Endothelial cell of umbilical vein (primary cell): ENCODE results near the gene RHOV. TPM values are rescaled to one million over a fixed set of nuclear protein-coding genes. Genes with fewer than 3 reads are reported as not detected.

Experiments
- BruUV-seq: library from RNA; stranded (reverse); fragments of 400-500 nt; replicated peaks from 2 replicates; lab custom pipeline; 2021; lab: Mats Ljungman, UMichigan
- CTCF ChIA-PET: fragments of 300-600, 350-600 bp; sonication (Branson Sonifier 250); formaldehyde crosslinking; loops from one replicate; lab custom pipeline; 2021; ENCODE audit warnings: antibody characterized with exemption, inconsistent platforms; lab: Charles Lee
- POLR2A ChIA-PET: fragments of 300-600, 350-600 bp; sonication (Branson Sonifier 250); formaldehyde crosslinking; loops from one replicate; lab custom pipeline; 2021; ENCODE audit warnings: antibody characterized with exemption, inconsistent platforms; lab: Charles Lee
- DNase-seq: peaks from one replicate; pipeline ENCODE4 v3.0.0-alpha.2; 2011; ENCODE audit warnings: low read depth, low spot score
- FAIRE-seq: peaks from 2 replicates; lab custom pipeline; 2011; peaks lifted over from hg19 to GRCh38; lab: Jason Lieb, UNC
- H2AFZ ChIP-seq: 2 replicates; pipeline ENCODE4 v1.6.0; 2012; ENCODE audit warnings: low read depth, low read length, control low read depth, inconsistent platforms
- H3K27ac ChIP-seq: 2 replicates; pipeline ENCODE4 v1.5.1; 2011; ENCODE audit warnings: low read depth, mild to moderate bottlenecking, control low read depth, low read length, moderate library complexity; ENCODE audit not compliant: insufficient read depth
- H3K27me3 ChIP-seq, 2 experiments: 2 replicates each; pipeline versions ENCODE4 v1.6.0 to v1.6.1; 2011; ENCODE audit warnings: low read length in 2 of 2, mixed read lengths in 1 of 2; ENCODE audit not compliant: control insufficient read depth in 2 of 2, insufficient read depth in 2 of 2
- H3K36me3 ChIP-seq, 2 experiments: 2 replicates in 1 of 2; 3 replicates in 1 of 2; pipeline ENCODE4 v1.5.1; 2011; ENCODE audit warnings: low read length in 2 of 2, mild to moderate bottlenecking in 1 of 2, moderate library complexity in 1 of 2; ENCODE audit not compliant: control insufficient read depth in 2 of 2, insufficient read depth in 2 of 2; ENCODE audit errors: extremely low read depth in 1 of 2
- H3K4me1 ChIP-seq: 3 replicates; pipeline ENCODE4 v1.5.1; 2011; ENCODE audit warnings: mild to moderate bottlenecking, low read length; ENCODE audit not compliant: control insufficient read depth, insufficient read depth; ENCODE audit errors: extremely low read depth
- H3K4me2 ChIP-seq: 2 replicates; pipeline ENCODE4 v1.6.1; 2011; ENCODE audit warnings: low read length, control low read depth, mixed read lengths; ENCODE audit not compliant: insufficient read depth
- H3K4me3 ChIP-seq, 3 experiments: fragments of 200-600 bp in 1 of 3; sonication (generic), shearing (Covaris generic) in 1 of 3; replicated peaks in 1 of 3; 2 replicates each; pipeline ENCODE4 v1.5.1; 2011 to 2016; ENCODE audit warnings: control low read depth in 3 of 3, low read length in 3 of 3, mild to moderate bottlenecking in 2 of 3, inconsistent platforms in 1 of 3, low read depth in 1 of 3, moderate library complexity in 1 of 3; ENCODE audit not compliant: insufficient read depth in 1 of 3
- H3K79me2 ChIP-seq: 2 replicates; pipeline ENCODE4 v1.6.0; 2012; ENCODE audit warnings: low read length, inconsistent platforms; ENCODE audit not compliant: control insufficient read depth, insufficient read depth
- H3K9ac ChIP-seq: replicated peaks from 2 replicates; pipeline ENCODE3; 2011; ENCODE audit warnings: low read length, control low read depth; ENCODE audit not compliant: insufficient read depth; ENCODE audit errors: extremely low read depth
- H3K9me1 ChIP-seq: replicated peaks from 3 replicates; pipeline ENCODE4 v1.6.0; 2011; ENCODE audit warnings: mild to moderate bottlenecking, low read length; ENCODE audit not compliant: control insufficient read depth, insufficient read depth; ENCODE audit errors: extremely low read depth
- H3K9me3 ChIP-seq: replicated peaks from 2 replicates; pipeline ENCODE4 v1.5.1; 2012; ENCODE audit warnings: low read length, inconsistent platforms; ENCODE audit not compliant: control insufficient read depth, insufficient read depth
- H4K20me1 ChIP-seq: replicated peaks from 2 replicates; pipeline ENCODE3; 2011; ENCODE audit warnings: mild to moderate bottlenecking, low read length; ENCODE audit not compliant: control insufficient read depth, insufficient read depth; ENCODE audit errors: extremely low read depth
- CTCF ChIP-seq, 2 donors: IDR thresholded peaks; 1 replicate in 1 of 2; 2 replicates in 1 of 2; pipeline ENCODE4 v1.5.1; 2011; ENCODE audit warnings: low read length in 2 of 2, mild to moderate bottlenecking in 2 of 2, moderate library complexity in 2 of 2, control low read depth in 1 of 2, inconsistent platforms in 1 of 2, low read depth in 1 of 2; ENCODE audit not compliant: insufficient read depth in 1 of 2; ENCODE audit errors: extremely low read depth in 1 of 2
- EZH2 ChIP-seq: IDR thresholded peaks from 2 replicates; pipeline ENCODE4 v1.6.1; 2012; ENCODE audit warnings: borderline replicate concordance, low read depth, mild to moderate bottlenecking, moderate library complexity, low read length, inconsistent platforms; ENCODE audit not compliant: severe bottlenecking
- FOS ChIP-seq: IDR thresholded peaks from 2 replicates; pipeline ENCODE4 v1.6.1; 2011; ENCODE audit warnings: mild to moderate bottlenecking, low read length, moderate library complexity, borderline replicate concordance; ENCODE audit not compliant: insufficient read depth
- GATA2 ChIP-seq: IDR thresholded peaks from 2 replicates; pipeline ENCODE4 v1.7.0; 2011; ENCODE audit warnings: low read depth, mild to moderate bottlenecking, moderate library complexity, mixed read lengths, low read length; ENCODE audit not compliant: insufficient read length, insufficient read depth
- JUN ChIP-seq: IDR thresholded peaks from 2 replicates; pipeline ENCODE4 v1.6.1; 2011; ENCODE audit warnings: borderline replicate concordance, low read depth; ENCODE audit not compliant: insufficient read length, insufficient read depth
- MAX ChIP-seq: IDR thresholded peaks from 2 replicates; pipeline ENCODE4 v1.6.1; 2011; ENCODE audit not compliant: insufficient read depth, insufficient read length
- MYC ChIP-seq: IDR thresholded peaks from one replicate; pipeline ENCODE4 v1.6.1; 2011; ENCODE audit warnings: mild to moderate bottlenecking, low read depth, low read length
- POLR2A ChIP-seq: IDR thresholded peaks from 2 replicates; pipeline ENCODE4 v1.6.1; 2012; ENCODE audit warnings: low read depth, mild to moderate bottlenecking, control low read depth, low read length
- POLR2AphosphoS5 ChIP-seq: IDR thresholded peaks from 2 replicates; pipeline ENCODE4 v1.6.1; 2012; ENCODE audit warnings: low read depth, mild to moderate bottlenecking, control low read depth, low read length, moderate library complexity; ENCODE audit not compliant: insufficient read depth
- dilution Hi-C: fragments of 300-500 bp; cut with MboI; formaldehyde crosslinking; loops from one replicate; pipeline ENCODE4 v1.15.0; 2019; ENCODE audit warnings: low sequenced_read_pairs; ENCODE audit not compliant: extremely low pct_ligation_motif_present
- intact Hi-C: fragments of 100-400 bp; cut with micrococcal nuclease; formaldehyde crosslinking; loops from one replicate; pipeline ENCODE4 v1.10.0; 2022
- polyA plus RNA-seq, 4 experiments: library from polyadenylated mRNA; depleted of rRNA in 3 of 4; stranded (reverse) in 3 of 4; unstranded in 1 of 4; fragments of >200 nt; gene quantifications; 2 replicates each; pipeline versions ENCODE4 v1.2.1 to v1.2.3, GENCODE V29; 2011 to 2012; ENCODE audit warnings: missing spikeins in 1 of 4
- total RNA-seq: library from RNA; stranded (reverse); gene quantifications from 2 replicates; pipeline ENCODE4 v1.2.3, GENCODE V29; 2021

The RHOV gene
- total and polyA plus RNA-seq, 2 donors (not counting 3 experiments of a cell fraction or from before 2014, with no cell fraction given): 0.15 to 0.20 TPM

- Histone ChIP-seq H3K4me2 (no peak overlapping the region), H3K79me2 (no peaks in the 10 kb centered on the region), H3K9ac (no peak overlapping the region), H4K20me1 (no peaks in the 10 kb centered on the region), H3K27me3 (no peaks in the 10 kb centered on the region), H3K4me3 (no peak overlapping the region), H3K36me3 (no peaks in the 10 kb centered on the region), H3K9me3 (no peaks in the 10 kb centered on the region), H3K27ac (no peak overlapping the region), H3K9me1 (no peaks in the 10 kb centered on the region), H3K4me1 (peaks cover 33% of the 10 kb centered on the region), H2AFZ (no peak overlapping the region)
- ChIA-PET POLR2A (interaction anchor here (0.6 to 2.0 kb wide), 2 partner anchors 17 to 18 kb away, joined by 3 to 6 read pairs; partner anchors contain the start of gene DLL4), CTCF (interaction anchor here (0.7 to 11.3 kb wide), 4 partner anchors 16 to 106 kb away, joined by 3 to 260 read pairs (median 4); partner anchors contain the start of gene DLL4)
- BruUV-seq: no TSS peak
- intact Hi-C loops: no loop called here
- dilution Hi-C loops: no loop called here
- DNase-seq: no peak
- no peak for TF ChIP-seq POLR2A
- TF ChIP-seq FOS: no peak
- TF ChIP-seq MAX: no peak
- no peak for TF ChIP-seq POLR2AphosphoS5
- TF ChIP-seq CTCF (IDR thresholded peaks at IDR 0.05; ENCODE audit: extremely low read depth in 1 of 2, insufficient read depth in 1 of 2, low read depth in 1 of 2, low read length in 2 of 2): no peak
- no peak for TF ChIP-seq EZH2
- TF ChIP-seq JUN: no peak
- TF ChIP-seq GATA2: no peak
- TF ChIP-seq MYC: no peak
- no peak for FAIRE-seq
Observed at GRCh38 chr15:40911693-40912092, 37.7 kb upstream of the RHOV start.
